Neuronal stem cell (in vitro differentiated cells): ENCODE results near the gene VEZF1.

Source experiments
- DNase-seq: peaks from one replicate; pipeline ENCODE4 v3.0.0-alpha.2; 2013; ENCODE audit warnings: low spot score
- H2AFZ ChIP-seq: one replicate; pipeline ENCODE4 v1.6.1; 2013; ENCODE audit warnings: mild to moderate bottlenecking, low read length, inconsistent platforms
- H2AK5ac ChIP-seq: 2 replicates; pipeline ENCODE4 v1.6.1; 2013; ENCODE audit warnings: low read depth, mild to moderate bottlenecking, inconsistent platforms, low read length, moderate library complexity, mixed read lengths
- H2BK120ac ChIP-seq: 2 replicates; pipeline ENCODE4 v1.6.1; 2013; ENCODE audit warnings: low read depth, mild to moderate bottlenecking, inconsistent platforms, low read length, moderate library complexity, mixed read lengths
- H2BK12ac ChIP-seq: one replicate; pipeline ENCODE4 v1.6.1; 2013; ENCODE audit warnings: low read length, inconsistent platforms
- H2BK15ac ChIP-seq: 2 replicates; pipeline ENCODE4 v1.6.1; 2013; ENCODE audit warnings: mild to moderate bottlenecking, low read length, inconsistent platforms, mixed read lengths
- H2BK5ac ChIP-seq: one replicate; pipeline ENCODE4 v1.6.1; 2013; ENCODE audit warnings: inconsistent platforms, mild to moderate bottlenecking, low read length, moderate library complexity
- H3K14ac ChIP-seq: one replicate; pipeline ENCODE4 v1.6.1; 2013; ENCODE audit warnings: low read length, inconsistent platforms
- H3K18ac ChIP-seq: 2 replicates; pipeline ENCODE4 v1.6.1; 2013; ENCODE audit warnings: low read length, inconsistent platforms
- H3K23ac ChIP-seq: 2 replicates; pipeline ENCODE4 v1.6.1; 2013; ENCODE audit warnings: low read depth, mild to moderate bottlenecking, mixed read lengths, low read length, inconsistent platforms; ENCODE audit not compliant: poor library complexity
- H3K27ac ChIP-seq: replicated peaks from 3 replicates; pipeline ENCODE4 v1.5.1; 2013; ENCODE audit warnings: low read length, inconsistent platforms
- H3K27me3 ChIP-seq, 3 experiments: 2 replicates each; pipeline ENCODE4 v1.6.1; 2013; ENCODE audit warnings: low read length in 3 of 3, mild to moderate bottlenecking in 2 of 3, inconsistent platforms in 1 of 3, low read depth in 1 of 3, mixed read lengths in 1 of 3, moderate library complexity in 1 of 3; ENCODE audit not compliant: control insufficient read depth in 3 of 3, insufficient read depth in 3 of 3
- H3K36me3 ChIP-seq, 2 donors: replicated peaks in 1 of 2; 2 replicates each; pipeline ENCODE4 v1.6.1; 2013; ENCODE audit warnings: low read length in 2 of 2; ENCODE audit not compliant: control insufficient read depth in 2 of 2, insufficient read depth in 2 of 2
- H3K4ac ChIP-seq: 2 replicates; pipeline ENCODE4 v1.6.1; 2013; ENCODE audit warnings: inconsistent platforms, mild to moderate bottlenecking, low read length, moderate library complexity
- H3K4me1 ChIP-seq, 2 donors: 1 replicate in 1 of 2; 2 replicates in 1 of 2; pipeline ENCODE4 v1.6.1; 2013; ENCODE audit warnings: low read length in 2 of 2, low read depth in 1 of 2; ENCODE audit not compliant: control insufficient read depth in 2 of 2, insufficient read depth in 1 of 2
- H3K4me2 ChIP-seq: one replicate; pipeline ENCODE4 v1.6.1; 2013; ENCODE audit warnings: mild to moderate bottlenecking, low read length, inconsistent platforms; ENCODE audit not compliant: insufficient read depth, poor library complexity, severe bottlenecking
- H3K4me3 ChIP-seq, 2 donors: 2 replicates each; pipeline ENCODE4 v1.5.1; 2013; ENCODE audit warnings: low read length in 2 of 2, mild to moderate bottlenecking in 2 of 2, inconsistent platforms in 1 of 2, moderate library complexity in 1 of 2
- H3K79me1 ChIP-seq: one replicate; pipeline ENCODE4 v1.6.1; 2013; ENCODE audit warnings: low read depth, mild to moderate bottlenecking, inconsistent platforms, low read length, moderate library complexity
- H3K9ac ChIP-seq: one replicate; pipeline ENCODE4 v1.6.1; 2013; ENCODE audit warnings: mild to moderate bottlenecking, low read depth, low read length, inconsistent platforms; ENCODE audit not compliant: poor library complexity
- H3K9me3 ChIP-seq, 2 donors: replicated peaks in 1 of 2; 2 replicates each; pipeline versions ENCODE3 to v1.6.1; 2013; ENCODE audit warnings: low read length in 2 of 2, mild to moderate bottlenecking in 2 of 2, inconsistent platforms in 1 of 2, low read depth in 1 of 2, mixed read lengths in 1 of 2, moderate library complexity in 1 of 2; ENCODE audit not compliant: control insufficient read depth in 2 of 2, insufficient read depth in 1 of 2
- H4K8ac ChIP-seq: one replicate; pipeline ENCODE4 v1.6.1; 2013; ENCODE audit warnings: low read depth, mild to moderate bottlenecking, inconsistent platforms, low read length, moderate library complexity
- H4K91ac ChIP-seq: one replicate; pipeline ENCODE4 v1.6.1; 2013; ENCODE audit warnings: low read length, low read depth, mild to moderate bottlenecking, inconsistent platforms; ENCODE audit not compliant: poor library complexity
- WGBS, 2 donors: extraction: QIAGEN DNeasy Blood & Tissue Kit; methylation state at CpG; one replicate each; pipeline ENCODE4 v1.1.7; 2013; ENCODE audit warnings: missing lambda C conversion rate in 2 of 2, mixed read lengths in 1 of 2; ENCODE audit not compliant: insufficient read length in 2 of 2, insufficient replicate concordance in 1 of 2; ENCODE audit errors: extremely low coverage in 2 of 2; 5-methylcytosine and 5-hydroxymethylcytosine counted together

The VEZF1 gene

DNA sequence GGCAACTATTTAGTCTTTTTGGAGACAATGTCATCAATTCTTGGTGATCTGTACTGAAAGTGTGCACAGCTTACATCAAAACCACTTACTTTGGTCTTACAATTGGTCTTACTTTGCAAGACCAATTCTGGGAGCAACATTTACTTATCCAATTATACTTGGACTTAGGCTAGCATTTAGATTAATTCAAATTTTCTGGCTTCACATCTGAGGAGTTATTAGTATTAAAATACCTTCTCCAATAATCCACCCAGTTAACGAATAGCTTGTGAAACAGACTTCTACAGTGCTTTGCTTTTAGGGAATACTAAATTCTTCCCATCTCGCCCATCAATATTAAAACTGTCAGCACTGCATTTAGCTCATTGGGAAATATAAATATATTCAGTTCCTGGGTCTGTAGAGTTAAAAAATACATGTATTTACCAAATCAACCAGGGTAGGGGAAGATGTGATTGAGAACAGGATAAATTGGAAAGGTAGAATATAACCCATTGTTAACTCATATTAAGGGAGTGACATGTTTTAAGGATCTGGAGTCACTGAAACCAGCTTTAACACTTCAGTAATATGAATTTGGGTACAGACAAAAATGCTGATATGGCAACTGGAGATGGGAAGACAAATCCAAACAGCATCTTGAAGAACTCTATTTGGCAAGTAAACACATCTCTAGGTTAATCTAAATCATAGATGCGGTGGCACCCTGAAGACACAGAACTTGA is 9.2 kb upstream of the VEZF1 start:
- WGBS, 2 donors = no CpG with 5 or more reads among the region's 3 CpGs
- H3K23ac ChIP-seq = no peak overlapping the region

DNA sequence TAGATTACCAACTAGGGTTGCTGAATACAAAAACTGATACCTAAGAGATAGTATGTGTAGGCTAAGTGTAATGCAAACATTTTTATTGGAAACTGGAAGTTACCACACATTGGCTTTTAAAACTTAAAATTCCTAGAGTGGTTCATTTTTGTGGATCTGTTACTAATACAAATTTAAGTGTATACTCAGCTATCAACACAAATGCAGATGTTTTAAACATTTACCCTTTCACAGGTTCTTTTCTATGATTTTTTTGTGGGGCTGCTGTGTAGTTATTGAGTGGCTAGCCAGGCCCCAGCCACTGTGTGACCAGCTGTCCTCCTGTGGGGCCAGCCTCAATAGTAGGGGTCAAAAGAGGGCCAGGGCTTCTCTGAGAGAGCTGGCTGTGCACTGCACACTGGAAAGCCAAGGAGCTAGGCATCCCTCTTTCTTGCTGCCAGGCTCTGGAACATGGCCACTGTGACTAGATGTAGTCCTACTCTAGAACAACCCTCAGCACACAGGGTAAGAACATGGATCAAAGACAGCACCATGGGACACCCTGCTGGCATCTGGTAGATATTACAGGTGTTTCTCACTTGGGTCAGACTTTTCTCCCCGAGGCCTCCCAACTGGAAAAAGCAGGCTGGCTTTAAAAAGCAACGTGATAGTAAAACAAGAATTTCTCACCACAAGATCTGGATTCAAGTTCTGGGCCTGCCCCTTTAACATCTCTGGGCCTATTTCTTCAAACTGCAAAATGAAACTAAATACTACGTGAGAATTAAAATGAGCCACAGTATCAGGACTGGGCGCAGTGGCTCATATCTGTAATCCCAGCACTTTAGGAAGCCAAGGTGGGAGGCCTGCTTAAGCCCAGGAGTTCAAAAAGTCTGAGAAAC is 7.3 kb upstream of the VEZF1 start:
- Histone ChIP-seq H3K4me3 (no peak overlapping the region), H3K36me3 (peaks cover 0 to 39% of the 10 kb centered on the region in 2 donors), H4K8ac (no peak overlapping the region), H3K27me3 (no peaks in the 10 kb centered on the region), H3K23ac (no peak overlapping the region), H3K4me1 (peaks cover 12 to 31% of the 10 kb centered on the region in 2 donors), H3K27ac (peak overlapping the region; percentile 10), H2BK15ac (no peak overlapping the region), H3K4me2 (no peak overlapping the region), H3K14ac (no peak overlapping the region), H4K91ac (no peak overlapping the region), H2BK5ac (no peak overlapping the region), H2BK120ac (no peak overlapping the region), H2AK5ac (no peak overlapping the region), H3K9me3 (no peaks in the 10 kb centered on the region), H3K4ac (no peak overlapping the region), H2BK12ac (no peak overlapping the region), H3K18ac (peak overlapping the region; percentile 76), H3K79me1 (no peaks in the 10 kb centered on the region), H3K9ac (no peak overlapping the region), H2AFZ (no peak overlapping the region)
- no CpG with 5 or more reads among the region's 4 CpGs for WGBS, 2 donors
- peak; percentile 58 for DNase-seq

More for the DNA sequence above, 9.2 kb upstream of the VEZF1 start:
- DNase-seq = no peak
- H2BK12ac ChIP-seq = no peak overlapping the region
- no peak overlapping the region for H2BK15ac ChIP-seq
- H3K36me3 ChIP-seq = peaks cover 2 to 59% of the 10 kb centered on the region in 2 donors
- H2AFZ ChIP-seq = no peak overlapping the region
- no peak overlapping the region for H2AK5ac ChIP-seq
- H3K4me1 ChIP-seq = peaks cover 10 to 30% of the 10 kb centered on the region in 2 donors
- no peak overlapping the region for H3K27ac ChIP-seq
- H3K27me3 ChIP-seq = no peaks in the 10 kb centered on the region
- H3K14ac ChIP-seq = no peak overlapping the region
- no peak overlapping the region for H3K4me2 ChIP-seq
- H3K9ac ChIP-seq = no peak overlapping the region
- H3K79me1 ChIP-seq = no peaks in the 10 kb centered on the region
- H4K8ac ChIP-seq = no peak overlapping the region
- no peak overlapping the region for H3K18ac ChIP-seq
- no peak overlapping the region for H3K4me3 ChIP-seq
- H2BK120ac ChIP-seq = no peak overlapping the region
- no peak overlapping the region for H3K4ac ChIP-seq
- H3K9me3 ChIP-seq = no peaks in the 10 kb centered on the region
- no peak overlapping the region for H2BK5ac ChIP-seq
- no peak overlapping the region for H4K91ac ChIP-seq

DNA sequence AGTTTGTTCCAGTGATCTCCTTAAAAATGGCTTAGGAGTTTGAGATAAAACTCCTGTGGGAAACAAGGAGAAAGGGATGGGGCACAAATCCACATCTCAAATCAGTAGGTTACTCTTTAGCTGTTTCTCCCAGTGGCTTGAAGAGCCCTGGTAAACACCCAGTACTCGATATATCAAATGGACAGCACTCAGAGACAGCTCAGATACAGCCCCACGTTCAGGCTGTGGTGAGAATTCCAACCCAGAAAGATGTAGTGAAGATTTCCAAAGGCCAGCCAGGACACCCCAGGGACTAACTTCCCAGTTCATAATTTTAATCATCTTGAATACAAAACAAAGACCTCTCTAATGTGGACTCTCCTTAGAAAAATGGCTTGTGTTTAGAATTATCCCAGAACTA is 6.4 kb upstream of the VEZF1 start:
- no CpG with 5 or more reads among the region's 2 CpGs for WGBS, 2 donors
- H2BK5ac ChIP-seq = no peak overlapping the region
- no peak overlapping the region for H2BK12ac ChIP-seq
- peak overlapping the region; percentile 70 for H3K27ac ChIP-seq
- H2AK5ac ChIP-seq = no peak overlapping the region
- H3K4me1 ChIP-seq = peaks cover 14 to 39% of the 10 kb centered on the region in 2 donors
- H3K4ac ChIP-seq = no peak overlapping the region
- H3K27me3 ChIP-seq = no peaks in the 10 kb centered on the region
- H3K79me1 ChIP-seq = no peaks in the 10 kb centered on the region
- no peak overlapping the region for H3K14ac ChIP-seq
- no peak overlapping the region for H3K9ac ChIP-seq
- no peak overlapping the region for H2BK15ac ChIP-seq
- no peak overlapping the region for H2BK120ac ChIP-seq
- H3K36me3 ChIP-seq = peaks cover 0 to 30% of the 10 kb centered on the region in 2 donors
- no peak overlapping the region for H2AFZ ChIP-seq
- no peak overlapping the region for H3K4me2 ChIP-seq
- no peak overlapping the region for H3K18ac ChIP-seq
- DNase-seq = no peak
- H3K9me3 ChIP-seq = no peaks in the 10 kb centered on the region
- no peak overlapping the region for H4K8ac ChIP-seq
- H3K4me3 ChIP-seq = no peak overlapping the region
- H4K91ac ChIP-seq = no peak overlapping the region
- no peak overlapping the region for H3K23ac ChIP-seq
